HepG2 (cell line): ENCODE results near the gene CYP2W1. TPM values are rescaled to one million over a fixed set of nuclear protein-coding genes. Genes with fewer than 3 reads are reported as not detected.

Source experiments
- AKNA ChIP-seq: sonication (generic); formaldehyde crosslinking; IDR thresholded peaks from 2 replicates; pipeline ENCODE4 v1.4.0; 2020; ENCODE audit warnings: missing genetic modification reagents, borderline replicate concordance
- ARID2 ChIP-seq: sonication (generic); formaldehyde crosslinking; IDR thresholded peaks from 2 replicates; pipeline ENCODE4 v1.8.1; 2022; ENCODE audit warnings: mild to moderate bottlenecking, missing genetic modification reagents, borderline replicate concordance
- LCORL ChIP-seq, 2 experiments: fragments of 450-650 bp in 1 of 2; sonication (generic) in 1 of 2; formaldehyde crosslinking in 1 of 2; IDR thresholded peaks; 2 replicates each; pipeline versions ENCODE4 v1.5.0 to v1.6.1; 2017 to 2020; ENCODE audit warnings: antibody characterized with exemption in 1 of 2, missing genetic modification reagents in 1 of 2
- PLSCR1 ChIP-seq: sonication (generic); formaldehyde crosslinking; IDR thresholded peaks from 2 replicates; pipeline ENCODE4 v1.5.0; 2020; ENCODE audit warnings: missing genetic modification reagents, mild to moderate bottlenecking, borderline replicate concordance
- RNF219 ChIP-seq: sonication (generic); formaldehyde crosslinking; IDR thresholded peaks from 2 replicates; pipeline ENCODE4 v1.5.0; 2020; ENCODE audit warnings: mild to moderate bottlenecking, missing genetic modification reagents
- SMAD9 ChIP-seq: sonication (generic); formaldehyde crosslinking; IDR thresholded peaks from 2 replicates; pipeline ENCODE4 v1.5.1; 2020; ENCODE audit warnings: mild to moderate bottlenecking, missing genetic modification reagents
- SRSF1 ChIP-seq: fragments of 200-400 bp; formaldehyde crosslinking; optimal IDR thresholded peaks from 2 replicates; pipeline ENCODE3; 2017; ENCODE audit warnings: mild to moderate bottlenecking, low read depth, low read length, moderate library complexity
- TEAD3 ChIP-seq: optimal IDR thresholded peaks from 2 replicates; pipeline ENCODE3; 2016; ENCODE audit warnings: borderline replicate concordance
- TEF ChIP-seq: sonication (generic); formaldehyde crosslinking; IDR thresholded peaks from 2 replicates; pipeline ENCODE4 v1.5.0; 2020; ENCODE audit warnings: missing genetic modification reagents
- ZNF512B ChIP-seq: sonication (generic); formaldehyde crosslinking; IDR thresholded peaks from 2 replicates; pipeline ENCODE4 v1.5.1; 2020; ENCODE audit warnings: missing genetic modification reagents, mild to moderate bottlenecking, borderline replicate concordance
- ZNF546 ChIP-seq: sonication (generic); formaldehyde crosslinking; conservative IDR thresholded peaks from 2 replicates; pipeline ENCODE4 v1.8.1; 2023; ENCODE audit warnings: mild to moderate bottlenecking, missing genetic modification reagents
- ZNF781 ChIP-seq: sonication (generic); formaldehyde crosslinking; IDR thresholded peaks from 2 replicates; pipeline ENCODE4 v1.5.1; 2020; ENCODE audit warnings: borderline replicate concordance, mild to moderate bottlenecking, missing genetic modification reagents; ENCODE audit errors: not compliant biosample characterization
- polyA plus RNA-seq, 8 experiments: library from polyadenylated mRNA; depleted of rRNA in 3 of 8; stranded (reverse) in 7 of 8; unstranded in 1 of 8; fragments of >200 nt; fragmentation: Illumina TruSeq in 4 of 8; extraction: Trizol in 4 of 8; gene quantifications; 2 replicates each; pipeline versions ENCODE4 v1.2.1 to v1.2.3, GENCODE V29; 2011 to 2016; ENCODE audit warnings: low read depth in 4 of 8, missing spikeins in 1 of 8, mixed read lengths in 1 of 8; ENCODE audit not compliant: insufficient read depth in 1 of 8
- total RNA-seq, 5 experiments: library from RNA; depleted of rRNA; stranded (reverse); fragments of >200 nt; fragmentation: Illumina TruSeq; extraction: Trizol; gene quantifications; 2 replicates each; pipeline ENCODE4 v1.2.3, GENCODE V29; 2016; ENCODE audit warnings: low read depth in 1 of 5

CYP2W1 gene
- total and polyA plus RNA-seq, 2 of the 13 experiments (the other 11 are each of a cell fraction or from before 2014, with no cell fraction given): 19.5 to 31.7 TPM

GRCh38 chr7:957418-958220, 25.4 kb upstream of the CYP2W1 start (continued):
- peak; percentile 74; the same call in 1 of the 2 replicates for TF ChIP-seq ZNF512B (CRISPR knock-in tag)
- 0 out of 2 replicates have a peak, but pooled peaks have one; percentile 50 for TF ChIP-seq TEF (CRISPR knock-in tag)
- peak; percentile 82 for TF ChIP-seq SMAD9
- no peak for TF ChIP-seq AKNA
- peak; percentile 83 for TF ChIP-seq ZNF546
- TF ChIP-seq ZNF781 (CRISPR knock-in tag): peak; percentile 88
- peak; percentile 94 for TF ChIP-seq TEAD3 (CRISPR knock-in tag)
- peak; percentile 37; the same call in 1 of the 2 replicates for TF ChIP-seq RNF219 (CRISPR knock-in tag)
- no peak for TF ChIP-seq LCORL (IDR thresholded peaks at IDR 0.05)
- TF ChIP-seq LCORL (CRISPR knock-in tag; IDR thresholded peaks at IDR 0.05): peak; percentile 88
- no peak for TF ChIP-seq SRSF1
- TF ChIP-seq PLSCR1 (CRISPR knock-in tag): no peak; the same call in 1 of the 2 replicates
- TF ChIP-seq ARID2 (CRISPR knock-in tag): peak; percentile 68; the same call in 1 of the 2 replicates
